ENCODE results near the gene ARHGAP45.
A peak's percentile ranks its signal among the peaks of the same experiment; 100 is the strongest.

Gene ARHGAP45

DNA sequence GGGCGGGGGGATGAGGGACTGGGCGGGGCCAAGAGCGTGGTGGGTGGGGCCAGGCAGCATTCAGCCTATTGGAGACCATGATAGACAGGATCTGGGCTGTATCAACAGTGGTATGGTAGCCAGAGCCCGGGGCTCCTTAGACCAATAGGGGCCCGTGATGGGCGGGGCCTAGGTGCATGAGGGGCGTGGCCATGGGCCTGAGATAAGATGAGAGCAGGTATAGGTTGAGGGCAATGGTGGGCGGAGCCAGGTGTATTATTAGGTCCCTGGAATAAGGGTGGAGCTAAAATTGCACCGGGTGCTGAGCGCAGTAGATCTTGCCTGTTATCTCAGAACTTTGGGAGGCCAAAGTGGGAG is 21.7 kb upstream of the ARHGAP45 start:
- Histone ChIP-seq H4K20me1 (ENCODE audit: insufficient read depth, low read length) (no peaks in the 10 kb centered on the region), H3K27ac (ENCODE audit: low read depth, low read length, poor library complexity, severe bottlenecking) (no peak overlapping the region), H3K9ac (ENCODE audit: low read length) (no peak overlapping the region), H3K9me3 (ENCODE audit: low read length) (no peaks in the 10 kb centered on the region), H3F3A (ENCODE audit: insufficient read depth, low read length) (no peaks in the 10 kb centered on the region), H3K36me3 (ENCODE audit: insufficient read depth, low read length) (peaks cover 20% of the 10 kb centered on the region; the same call in 1 of the 2 replicates), H2AFZ (ENCODE audit: low read length) (no peak overlapping the region), H3K4me1 (ENCODE audit: insufficient read depth, low read length, severe bottlenecking) (peaks cover 48% of the 10 kb centered on the region), H3K9me2 (ENCODE audit: low read depth, low read length) (no peaks in the 10 kb centered on the region), H3K4me3 (ENCODE audit: low read depth, low read length, poor library complexity, severe bottlenecking) (no peak overlapping the region), H3K4me2 (ENCODE audit: low read length) (no peak overlapping the region), H3K27me3 (ENCODE audit: insufficient read depth, low read length) (no peaks in the 10 kb centered on the region), H3K79me2 (ENCODE audit: insufficient read depth, low read length) (no peaks in the 10 kb centered on the region)
- TF ChIP-seq EZH2 (IDR thresholded peaks at IDR 0.05; ENCODE audit: borderline replicate concordance, low read length) (no peak), CTCF (IDR thresholded peaks at IDR 0.05; ENCODE audit: low read length) (no peak)

DNA sequence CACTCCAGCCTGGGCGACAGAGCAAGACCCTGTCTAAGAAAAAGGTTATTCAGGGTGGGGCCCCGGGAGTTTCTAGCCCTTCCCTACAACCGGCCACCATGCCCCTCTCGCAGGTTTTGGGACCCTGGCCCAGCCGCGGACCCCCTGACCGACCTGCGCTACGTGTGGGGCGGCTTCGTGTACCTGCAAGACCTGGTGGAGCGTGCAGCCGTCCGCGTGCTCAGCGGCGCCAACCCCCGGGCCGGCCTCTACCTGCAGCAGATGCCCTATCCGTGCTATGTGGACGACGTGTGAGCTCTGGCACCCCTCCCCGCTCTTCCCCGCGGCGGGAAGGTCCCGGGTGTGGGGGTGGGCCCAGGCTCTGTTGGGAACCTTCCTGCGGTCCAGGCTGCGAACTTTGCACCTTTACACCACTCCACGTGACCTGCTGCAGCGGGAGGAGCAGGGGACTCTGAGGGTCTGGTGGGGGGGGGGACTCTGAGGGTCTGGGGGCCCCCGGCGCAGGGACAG is 20.8 kb upstream of the ARHGAP45 start:
- Histone ChIP-seq H3K79me2 (ENCODE audit: insufficient read depth, low read length) (no peaks in the 10 kb centered on the region), H3K4me3 (ENCODE audit: low read depth, low read length, poor library complexity, severe bottlenecking) (peak overlapping the region; percentile 3), H2AFZ (ENCODE audit: low read length) (no peak overlapping the region), H3K36me3 (ENCODE audit: insufficient read depth, low read length) (peaks cover 20% of the 10 kb centered on the region; the same call in 1 of the 2 replicates), H3K27me3 (ENCODE audit: insufficient read depth, low read length) (no peaks in the 10 kb centered on the region), H4K20me1 (ENCODE audit: insufficient read depth, low read length) (no peaks in the 10 kb centered on the region), H3K9me3 (ENCODE audit: low read length) (no peaks in the 10 kb centered on the region), H3K4me2 (ENCODE audit: low read length) (peak overlapping the region; percentile 41; the same call in 1 of the 2 replicates), H3K4me1 (ENCODE audit: insufficient read depth, low read length, severe bottlenecking) (peaks cover 47% of the 10 kb centered on the region), H3F3A (ENCODE audit: insufficient read depth, low read length) (no peaks in the 10 kb centered on the region), H3K27ac (ENCODE audit: low read depth, low read length, poor library complexity, severe bottlenecking) (peak overlapping the region; percentile 87), H3K9me2 (ENCODE audit: low read depth, low read length) (no peaks in the 10 kb centered on the region), H3K9ac (ENCODE audit: low read length) (peak overlapping the region; percentile 24; the same call in 1 of the 2 replicates)
- TF ChIP-seq CTCF (IDR thresholded peaks at IDR 0.05; ENCODE audit: low read length) (peak; percentile 21), EZH2 (IDR thresholded peaks at IDR 0.05; ENCODE audit: borderline replicate concordance, low read length) (no peak)

- Histone ChIP-seq H3K9me3 (ENCODE audit: low read length) (no peaks in the 10 kb centered on the region), H4K20me1 (ENCODE audit: insufficient read depth, low read length) (no peaks in the 10 kb centered on the region), H3K9ac (ENCODE audit: low read length) (peak overlapping the region; percentile 24; the same call in 1 of the 2 replicates), H3K36me3 (ENCODE audit: insufficient read depth, low read length) (peaks cover 20% of the 10 kb centered on the region; the same call in 1 of the 2 replicates), H3K79me2 (ENCODE audit: insufficient read depth, low read length) (no peaks in the 10 kb centered on the region), H3K9me2 (ENCODE audit: low read depth, low read length) (no peaks in the 10 kb centered on the region), H3K4me1 (ENCODE audit: insufficient read depth, low read length, severe bottlenecking) (peaks cover 38% of the 10 kb centered on the region), H2AFZ (ENCODE audit: low read length) (no peak overlapping the region), H3F3A (ENCODE audit: insufficient read depth, low read length) (no peaks in the 10 kb centered on the region), H3K4me2 (ENCODE audit: low read length) (peak overlapping the region; percentile 41), H3K27ac (ENCODE audit: low read depth, low read length, poor library complexity, severe bottlenecking) (peak overlapping the region; percentile 87), H3K27me3 (ENCODE audit: insufficient read depth, low read length) (no peaks in the 10 kb centered on the region), H3K4me3 (ENCODE audit: low read depth, low read length, poor library complexity, severe bottlenecking) (peak overlapping the region; percentile 18)
- TF ChIP-seq CTCF (IDR thresholded peaks at IDR 0.05; ENCODE audit: low read length) = no peak
- no peak for TF ChIP-seq EZH2 (IDR thresholded peaks at IDR 0.05; ENCODE audit: borderline replicate concordance, low read length)
These were observed 19.9 kb upstream of the ARHGAP45 start for GRCh38 chr19:1046836-1047695.

Data from OCI-LY1 (cell line).